Measurements from ENCODE around the gene LTBR.

Gene LTBR

DNA sequence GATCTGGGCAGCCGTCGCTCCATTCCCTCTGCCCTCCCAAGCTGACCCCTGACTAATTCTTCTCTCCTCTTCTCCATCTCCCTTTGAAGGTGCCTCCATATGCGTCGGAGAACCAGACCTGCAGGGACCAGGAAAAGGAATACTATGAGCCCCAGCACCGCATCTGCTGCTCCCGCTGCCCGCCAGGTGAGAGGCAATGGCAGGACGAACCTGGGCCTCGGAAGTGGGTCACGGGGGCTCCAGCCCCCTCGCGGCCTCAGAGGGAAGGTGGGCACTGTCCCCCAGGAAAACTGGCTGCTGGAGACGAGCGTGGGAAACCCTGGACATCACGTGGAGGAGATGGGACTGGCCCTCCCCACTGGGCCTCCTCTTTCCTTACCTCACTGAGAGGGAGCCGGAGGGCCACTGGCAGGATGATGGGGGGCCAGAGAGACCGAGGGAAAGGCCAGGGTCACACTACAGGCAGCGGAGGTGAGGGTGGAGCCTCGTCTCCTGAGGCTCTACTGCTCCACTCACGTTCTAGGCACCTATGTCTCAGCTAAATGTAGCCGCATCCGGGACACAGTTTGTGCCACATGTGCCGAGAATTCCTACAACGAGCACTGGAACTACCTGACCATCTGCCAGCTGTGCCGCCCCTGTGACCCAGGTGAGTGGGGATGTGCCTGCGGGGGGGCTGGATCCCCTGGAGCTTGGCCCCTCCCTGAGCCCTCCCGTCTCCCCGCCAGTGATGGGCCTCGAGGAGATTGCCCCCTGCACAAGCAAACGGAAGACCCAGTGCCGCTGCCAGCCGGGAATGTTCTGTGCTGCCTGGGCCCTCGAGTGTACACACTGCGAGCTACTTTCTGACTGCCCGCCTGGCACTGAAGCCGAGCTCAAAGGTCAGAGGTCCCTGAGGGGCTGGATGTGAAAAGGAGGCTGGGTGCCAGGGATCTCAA, 806 bp downstream of the LTBR start:
- DNase-seq, result no peak

DNA sequence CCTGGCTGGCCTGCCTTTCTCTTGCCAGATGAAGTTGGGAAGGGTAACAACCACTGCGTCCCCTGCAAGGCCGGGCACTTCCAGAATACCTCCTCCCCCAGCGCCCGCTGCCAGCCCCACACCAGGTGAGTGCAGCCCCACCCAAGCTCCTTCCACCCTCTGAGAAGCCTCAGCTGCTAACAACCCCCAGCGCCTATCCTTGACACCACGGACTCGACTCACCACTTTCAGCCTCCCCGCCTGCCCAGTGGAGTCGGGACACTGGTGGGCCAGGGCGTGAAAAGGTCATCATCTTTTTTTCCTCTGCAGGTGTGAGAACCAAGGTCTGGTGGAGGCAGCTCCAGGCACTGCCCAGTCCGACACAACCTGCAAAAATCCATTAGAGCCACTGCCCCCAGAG, 2.1 kb downstream of the LTBR start:
- DNase-seq, result no peak

DNA sequence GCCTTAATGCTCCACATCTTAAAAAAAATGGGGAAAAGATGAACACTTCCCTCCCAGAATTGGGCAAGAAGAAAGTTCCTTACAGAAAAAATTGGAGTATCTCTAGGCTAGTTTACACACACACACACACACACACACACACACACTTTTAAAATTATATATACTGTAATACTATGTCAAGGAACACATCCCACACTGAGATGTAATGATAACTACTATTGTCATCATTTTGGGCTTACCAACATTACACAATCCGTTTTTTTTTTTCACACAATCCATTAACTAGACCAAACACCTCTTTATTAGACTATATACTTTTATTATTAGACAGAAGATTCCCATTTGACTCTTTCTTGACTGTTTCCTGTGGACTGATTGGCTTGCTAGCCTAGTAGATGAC, 2.5 kb downstream of the LTBR start:
- DNase-seq, result peak; percentile 84 to 88

DNA sequence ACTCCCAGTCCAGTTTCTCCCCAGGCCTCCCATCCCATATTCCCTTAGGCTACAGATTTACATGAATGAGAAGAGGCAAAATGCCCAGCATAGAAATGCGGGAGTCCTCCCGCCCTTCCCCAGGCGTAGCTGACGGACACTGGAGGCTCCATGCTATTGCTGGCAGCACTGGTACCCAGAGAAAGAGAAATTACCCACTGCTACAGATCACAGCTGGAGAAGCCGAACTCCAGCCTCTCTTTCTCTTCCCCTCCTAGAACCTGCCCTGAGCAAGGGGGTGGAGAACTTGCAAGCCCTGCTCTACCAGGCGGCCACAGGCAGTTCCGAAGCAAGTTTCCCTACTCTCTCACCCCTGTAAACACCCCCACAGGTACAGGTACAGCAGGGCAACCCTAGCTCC, 3.6 kb downstream of the LTBR start:
- no peak for DNase-seq

DNA sequence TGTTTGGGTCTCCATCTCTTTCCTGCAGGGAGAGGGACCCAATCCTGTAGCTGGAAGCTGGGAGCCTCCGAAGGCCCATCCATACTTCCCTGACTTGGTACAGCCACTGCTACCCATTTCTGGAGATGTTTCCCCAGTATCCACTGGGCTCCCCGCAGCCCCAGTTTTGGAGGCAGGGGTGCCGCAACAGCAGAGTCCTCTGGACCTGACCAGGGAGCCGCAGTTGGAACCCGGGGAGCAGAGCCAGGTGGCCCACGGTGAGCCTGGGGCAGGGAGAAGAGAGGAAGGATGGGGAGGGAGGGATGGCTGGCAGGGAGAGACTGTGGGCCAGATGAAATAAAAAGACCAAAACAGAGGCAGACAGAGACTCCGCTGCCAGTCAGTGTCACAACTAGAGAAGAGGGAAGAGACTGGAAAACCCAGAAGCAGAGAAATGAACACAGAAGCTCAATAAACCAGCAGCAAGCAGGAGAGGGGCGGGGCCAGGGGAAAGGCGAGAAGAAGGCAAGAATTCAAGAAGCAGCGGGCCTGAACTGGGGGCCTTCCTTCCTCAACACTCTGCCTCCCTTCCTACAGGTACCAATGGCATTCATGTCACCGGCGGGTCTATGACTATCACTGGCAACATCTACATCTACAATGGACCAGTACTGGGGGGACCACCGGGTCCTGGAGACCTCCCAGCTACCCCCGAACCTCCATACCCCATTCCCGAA, 6.3 kb downstream of the LTBR start:
- DNase-seq, result peak in 1 of 2 donors; percentile 27

DNA sequence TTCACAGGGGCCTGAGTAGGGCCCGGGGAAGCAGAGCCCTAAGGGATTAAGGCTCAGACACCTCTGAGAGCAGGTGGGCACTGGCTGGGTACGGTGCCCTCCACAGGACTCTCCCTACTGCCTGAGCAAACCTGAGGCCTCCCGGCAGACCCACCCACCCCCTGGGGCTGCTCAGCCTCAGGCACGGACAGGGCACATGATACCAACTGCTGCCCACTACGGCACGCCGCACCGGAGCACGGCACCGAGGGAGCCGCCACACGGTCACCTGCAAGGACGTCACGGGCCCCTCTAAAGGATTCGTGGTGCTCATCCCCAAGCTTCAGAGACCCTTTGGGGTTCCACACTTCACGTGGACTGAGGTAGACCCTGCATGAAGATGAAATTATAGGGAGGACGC, 7.1 kb downstream of the LTBR start:
- DNase-seq, result no peak

DNA sequence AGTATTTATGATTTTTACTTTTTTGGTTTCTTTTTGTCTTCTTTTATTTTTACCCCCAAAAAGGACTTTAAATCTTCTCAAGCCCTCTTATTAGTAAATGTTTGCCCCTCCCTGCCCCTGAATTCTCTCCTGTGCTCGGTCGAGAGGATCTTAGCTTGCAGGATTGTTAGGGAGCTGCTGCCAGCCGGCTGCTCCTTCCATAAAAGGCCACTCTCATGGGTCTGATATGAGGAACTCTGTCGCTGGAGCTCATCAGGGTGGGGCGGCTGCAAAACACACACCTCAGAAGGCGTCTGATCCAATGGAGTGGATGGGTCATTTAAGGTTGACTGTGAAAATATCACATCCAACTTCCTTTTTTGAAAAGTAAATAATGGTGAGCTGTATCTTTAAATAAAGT, 8.5 kb downstream of the LTBR start:
- peak; percentile 22 to 32 for DNase-seq

DNA sequence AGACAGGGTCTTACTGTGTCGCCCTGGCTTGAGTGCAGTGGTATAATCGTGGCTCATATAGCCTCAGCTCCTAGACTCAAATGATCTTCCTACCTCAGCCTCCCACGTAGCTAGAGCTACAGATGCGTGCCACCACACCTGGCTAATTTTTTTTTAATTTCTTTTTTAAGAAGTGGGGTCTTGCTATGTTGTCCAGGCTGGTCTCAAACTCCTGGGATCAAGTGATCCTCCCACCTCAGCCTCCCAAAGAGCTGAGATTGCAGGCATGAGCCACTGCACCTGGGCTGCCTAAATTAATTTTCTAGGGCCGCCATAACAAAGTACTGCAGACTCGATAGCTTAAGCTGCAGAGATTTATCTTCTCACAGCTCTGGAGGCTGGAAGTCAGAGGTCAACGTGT, 9.1 kb downstream of the LTBR start:
- no peak for DNase-seq

DNA sequence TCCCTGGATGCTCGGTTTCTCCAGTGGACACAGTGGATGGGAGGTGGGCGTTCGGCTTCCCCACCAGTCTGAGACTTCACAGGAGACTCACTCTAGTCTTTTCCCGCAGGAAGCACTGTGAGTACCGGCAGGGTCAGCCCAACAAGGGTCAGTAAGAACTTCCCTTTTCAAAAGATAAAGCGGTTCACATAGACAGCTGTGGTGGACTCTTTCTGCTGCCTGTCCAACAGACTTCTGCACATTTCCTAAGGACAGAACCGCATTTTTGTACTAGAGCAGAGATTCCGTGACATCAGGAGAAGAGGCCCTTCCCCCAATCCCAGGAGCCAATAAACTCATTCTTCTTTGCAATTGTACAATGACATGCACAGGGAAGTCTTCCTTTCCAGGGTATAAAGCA, 10.4 kb downstream of the LTBR start:
- peak in 1 of 2 donors; percentile 10 for DNase-seq

DNA sequence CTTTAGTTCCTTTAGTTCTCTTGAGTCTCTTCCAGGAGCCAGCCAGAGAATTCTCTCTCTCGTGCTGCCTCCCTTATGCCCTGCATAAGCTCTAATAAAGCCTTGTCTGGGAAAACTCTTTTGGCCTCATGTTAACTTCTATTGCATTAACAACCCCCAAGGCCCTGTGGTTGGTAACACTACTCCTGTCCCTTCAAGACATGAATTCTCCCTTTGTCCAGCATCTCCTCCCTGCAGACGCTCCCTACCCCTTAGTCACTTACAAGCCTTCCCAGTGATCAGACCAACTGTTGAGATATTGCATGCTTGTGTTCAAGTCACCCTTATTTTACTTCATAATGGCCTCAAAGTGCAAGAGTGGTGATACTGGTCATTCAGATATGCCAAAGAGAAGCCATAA, 12.1 kb downstream of the LTBR start:
- DNase-seq, result no peak

DNA sequence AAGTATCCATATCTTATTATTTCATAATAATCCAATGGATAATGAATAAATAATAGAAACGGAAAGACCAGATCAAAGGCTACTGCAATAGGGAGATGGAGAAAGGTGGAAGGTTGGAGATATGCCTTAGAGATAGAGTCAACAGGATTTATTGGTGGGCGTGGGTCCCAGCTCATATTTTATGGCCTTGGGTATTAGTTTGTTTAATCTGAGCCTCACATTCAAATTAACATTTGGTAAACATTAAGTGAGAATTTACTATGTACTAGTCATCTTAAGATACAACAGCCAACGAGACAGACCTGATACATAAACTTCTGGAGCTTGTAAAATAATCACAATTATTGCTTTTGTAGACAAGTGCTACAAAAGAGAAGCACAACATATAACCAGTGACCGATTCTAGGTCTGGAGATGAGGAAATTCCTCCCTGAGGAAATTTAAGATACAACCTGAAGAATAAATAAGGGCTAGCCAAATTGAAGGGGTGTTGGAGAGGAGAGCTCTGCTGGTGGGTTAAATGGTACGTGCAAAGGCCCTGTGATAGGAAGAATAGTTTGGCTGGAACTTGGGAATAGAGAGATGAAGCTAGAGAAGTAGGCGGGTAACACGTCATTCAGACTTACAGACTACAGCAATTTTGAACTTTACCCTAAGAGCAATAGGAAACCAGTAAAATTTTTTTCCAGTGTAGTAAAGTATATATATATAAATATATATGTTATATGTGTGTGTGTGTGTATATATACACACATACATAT, 16.1 kb downstream of the LTBR start:
- no peak for DNase-seq

DNA sequence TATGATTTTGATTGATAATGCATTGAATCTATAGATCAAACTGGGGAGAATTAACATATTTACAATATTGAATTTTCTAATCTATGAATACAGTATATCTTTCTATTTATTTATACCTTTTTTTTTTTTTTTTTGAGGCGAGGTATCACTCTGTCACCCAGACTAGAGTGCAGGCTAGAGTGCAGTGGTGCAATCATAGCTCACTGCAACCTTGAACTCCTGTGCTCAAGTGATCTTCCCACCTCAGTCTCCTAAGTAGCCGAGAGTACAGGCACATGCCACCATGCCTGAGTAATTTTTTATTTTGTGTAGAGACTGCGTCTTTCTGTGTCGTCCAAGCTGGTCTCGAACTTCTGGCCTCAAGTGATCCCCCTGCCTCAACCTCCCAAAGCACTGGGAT, 20.4 kb downstream of the LTBR start:
- DNase-seq, result no peak

DNA sequence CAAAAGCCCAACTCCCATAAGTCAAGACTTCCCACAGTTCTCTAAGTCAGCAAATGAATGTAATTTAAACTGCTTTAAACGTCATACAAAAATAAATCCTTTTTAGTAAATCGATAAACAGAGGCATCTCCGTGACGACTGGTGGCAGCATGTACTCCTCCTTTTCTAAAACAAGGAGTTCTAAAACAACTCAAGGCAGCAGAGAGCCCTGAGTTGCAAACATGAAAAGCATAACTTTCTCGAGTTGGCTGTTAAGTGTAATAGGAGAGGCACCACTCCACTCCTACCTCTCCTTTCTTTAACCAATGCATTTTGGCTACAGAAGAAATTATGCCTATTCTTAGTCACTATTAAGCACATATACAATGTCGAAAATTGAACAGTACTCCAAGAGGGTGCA, 22.0 kb downstream of the LTBR start:
- DNase-seq, result no peak

DNA sequence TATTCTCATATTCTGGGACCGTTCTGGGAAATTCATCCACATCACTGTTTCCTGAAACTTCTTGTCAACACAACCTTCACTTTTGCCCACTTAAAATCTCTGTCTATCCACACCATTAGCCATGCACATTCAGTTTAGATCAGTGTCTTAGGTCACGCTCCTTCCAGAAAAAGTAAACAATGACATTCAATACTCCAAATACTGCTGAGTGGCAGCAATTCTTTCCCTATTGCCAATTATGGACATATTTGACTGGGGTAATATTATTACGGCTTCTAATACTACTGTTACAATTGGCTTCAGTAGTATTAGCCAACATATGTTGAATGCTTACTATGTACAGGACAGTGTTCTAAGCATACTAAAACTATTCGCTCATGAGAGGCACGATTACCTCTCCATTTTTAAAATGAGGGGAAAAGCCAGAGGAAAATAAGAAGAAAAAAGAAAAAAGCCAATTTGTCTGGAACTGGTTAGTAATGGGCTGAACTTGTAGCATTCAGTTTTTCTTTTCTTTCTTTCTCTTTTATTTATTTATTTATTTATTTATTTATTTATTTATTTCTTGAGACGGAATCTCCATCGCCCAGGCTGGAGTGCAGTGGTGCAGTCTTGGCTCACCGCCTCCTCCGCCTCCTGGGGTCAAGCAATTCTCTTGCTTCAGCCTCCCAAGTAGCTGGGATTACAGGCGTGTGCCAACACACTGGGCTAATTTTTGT, 23.4 kb downstream of the LTBR start:
- no peak for DNase-seq

DNA sequence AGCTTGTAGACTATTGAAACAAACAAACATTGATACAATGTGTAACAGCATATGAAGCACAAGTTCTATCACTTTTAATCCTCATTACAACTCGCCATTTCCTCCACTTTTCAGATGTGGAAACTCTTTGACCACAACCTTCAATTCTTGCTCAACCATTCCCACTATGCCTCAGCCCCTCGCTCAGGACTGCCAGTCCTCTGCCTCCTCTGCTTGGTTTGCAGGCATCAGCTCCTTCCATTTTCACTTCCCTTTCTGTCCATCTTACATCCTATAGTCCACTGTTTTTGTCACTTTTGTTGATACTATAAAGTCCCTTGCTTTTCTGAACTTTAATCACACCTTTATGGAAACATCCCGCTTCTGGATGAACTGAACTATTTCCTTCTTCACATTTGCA, 32.6 kb downstream of the LTBR start:
- peak; percentile 67 to 77 for DNase-seq

DNA sequence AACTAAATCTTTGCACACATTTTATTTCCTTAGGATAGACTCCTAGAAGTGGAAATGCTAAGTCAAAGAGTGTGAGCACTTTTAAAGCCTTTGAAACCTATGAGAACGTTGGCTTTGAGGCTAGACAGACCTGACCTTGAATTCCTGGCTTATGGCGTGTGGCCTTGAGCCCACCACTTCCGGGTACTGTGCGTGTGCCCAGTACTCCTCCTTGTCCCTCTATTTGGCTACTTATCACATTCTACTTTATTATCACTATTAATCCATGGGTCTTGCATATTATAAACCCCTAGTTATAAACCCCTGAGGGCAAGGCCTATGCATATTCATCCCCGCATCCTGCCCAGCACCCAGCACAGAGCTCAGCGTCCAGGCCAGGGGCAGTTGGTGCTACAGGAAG, 34.8 kb downstream of the LTBR start:
- no peak for DNase-seq

DNA sequence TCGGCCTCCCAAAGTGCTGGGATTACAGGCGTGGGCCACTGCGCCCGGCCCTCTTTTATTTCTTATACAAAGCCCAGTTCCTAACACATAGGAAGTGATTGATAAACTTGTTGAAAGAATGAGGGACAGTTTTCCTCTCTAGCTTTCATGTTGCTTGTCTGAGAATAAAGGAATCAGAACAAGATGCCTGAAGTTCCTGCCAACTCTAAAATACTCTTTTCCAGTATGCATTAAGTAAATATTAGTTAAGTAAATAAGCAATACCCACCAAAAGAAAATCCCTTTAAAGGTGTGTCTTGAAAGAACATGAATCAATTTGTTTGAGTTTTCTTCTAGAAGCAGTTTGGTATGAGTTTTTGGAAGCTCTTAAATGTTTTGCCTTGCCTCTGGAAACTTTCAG, 36.4 kb downstream of the LTBR start:
- no peak for DNase-seq

DNA sequence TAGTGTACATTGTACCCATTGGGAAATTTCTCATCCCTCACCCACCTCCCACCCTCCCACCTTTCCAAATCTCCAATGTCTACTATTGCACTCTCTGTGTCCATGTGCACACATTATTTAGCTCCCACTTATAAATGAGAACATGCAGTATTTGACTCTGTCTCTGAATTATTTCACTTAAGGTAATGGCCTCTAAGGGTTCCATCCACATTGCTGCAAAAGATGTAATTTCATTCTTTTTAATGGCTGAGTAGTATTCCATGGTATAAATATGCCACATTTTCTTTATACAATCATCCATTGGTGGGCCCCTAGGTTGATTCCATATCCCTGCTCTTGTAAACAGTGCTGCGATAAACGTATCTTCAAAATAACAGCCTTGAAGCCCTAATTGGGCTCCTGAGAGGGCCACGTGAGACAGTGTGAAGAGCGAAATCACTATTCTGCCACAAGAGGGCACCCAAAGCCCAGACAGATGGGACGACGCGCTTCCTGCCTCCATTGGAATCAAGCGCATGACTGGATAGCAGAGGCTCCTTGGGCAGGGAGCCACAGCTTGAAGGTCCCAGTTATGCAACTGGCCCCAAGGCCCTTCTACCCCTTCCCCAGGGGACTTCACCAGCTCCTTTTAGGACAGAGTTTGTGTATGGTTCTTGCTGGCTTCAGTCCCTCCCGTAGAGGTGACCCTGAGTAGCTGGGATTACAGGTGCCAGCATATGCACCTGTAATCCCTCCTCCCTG, 39.5 kb downstream of the LTBR start:
- peak; percentile 88 to 96 for DNase-seq

DNA sequence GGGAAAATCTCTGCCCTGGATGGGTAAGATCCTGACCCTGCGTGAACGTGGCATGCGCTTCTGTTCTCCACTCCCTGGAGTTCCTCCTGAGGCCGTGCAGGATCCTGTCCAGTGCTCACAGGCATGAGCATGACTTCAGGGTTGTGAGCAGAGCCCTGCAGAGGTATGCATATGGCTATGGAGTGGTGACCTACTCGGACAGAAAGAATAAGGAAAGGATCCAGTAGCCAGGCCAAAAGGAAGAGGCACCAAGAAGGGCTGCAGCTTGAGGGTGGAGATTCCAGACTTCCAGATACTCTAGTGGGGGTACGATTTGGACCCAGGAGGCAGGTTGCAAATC, 40.0 kb downstream of the LTBR start:
- DNase-seq, result no peak

DNA sequence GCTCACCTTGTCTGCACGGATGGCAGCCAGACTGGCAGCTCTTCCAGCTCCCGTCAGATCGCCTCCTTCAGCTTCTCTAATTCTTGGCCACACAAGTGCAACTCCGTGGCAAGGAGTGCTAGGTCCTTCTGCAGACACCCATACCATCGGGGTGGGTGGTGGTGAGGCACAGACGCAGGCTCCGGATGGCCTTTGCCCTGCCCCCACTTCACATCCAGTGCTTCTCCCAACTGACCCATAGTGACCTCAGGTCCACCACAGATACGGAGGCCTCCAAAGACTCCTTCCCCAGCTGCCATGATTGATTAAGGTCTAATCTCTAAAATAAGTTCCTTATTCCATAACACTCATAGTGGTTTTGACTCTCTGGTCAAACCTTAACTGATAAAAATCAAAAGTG, 40.9 kb downstream of the LTBR start:
- no peak for DNase-seq

DNA sequence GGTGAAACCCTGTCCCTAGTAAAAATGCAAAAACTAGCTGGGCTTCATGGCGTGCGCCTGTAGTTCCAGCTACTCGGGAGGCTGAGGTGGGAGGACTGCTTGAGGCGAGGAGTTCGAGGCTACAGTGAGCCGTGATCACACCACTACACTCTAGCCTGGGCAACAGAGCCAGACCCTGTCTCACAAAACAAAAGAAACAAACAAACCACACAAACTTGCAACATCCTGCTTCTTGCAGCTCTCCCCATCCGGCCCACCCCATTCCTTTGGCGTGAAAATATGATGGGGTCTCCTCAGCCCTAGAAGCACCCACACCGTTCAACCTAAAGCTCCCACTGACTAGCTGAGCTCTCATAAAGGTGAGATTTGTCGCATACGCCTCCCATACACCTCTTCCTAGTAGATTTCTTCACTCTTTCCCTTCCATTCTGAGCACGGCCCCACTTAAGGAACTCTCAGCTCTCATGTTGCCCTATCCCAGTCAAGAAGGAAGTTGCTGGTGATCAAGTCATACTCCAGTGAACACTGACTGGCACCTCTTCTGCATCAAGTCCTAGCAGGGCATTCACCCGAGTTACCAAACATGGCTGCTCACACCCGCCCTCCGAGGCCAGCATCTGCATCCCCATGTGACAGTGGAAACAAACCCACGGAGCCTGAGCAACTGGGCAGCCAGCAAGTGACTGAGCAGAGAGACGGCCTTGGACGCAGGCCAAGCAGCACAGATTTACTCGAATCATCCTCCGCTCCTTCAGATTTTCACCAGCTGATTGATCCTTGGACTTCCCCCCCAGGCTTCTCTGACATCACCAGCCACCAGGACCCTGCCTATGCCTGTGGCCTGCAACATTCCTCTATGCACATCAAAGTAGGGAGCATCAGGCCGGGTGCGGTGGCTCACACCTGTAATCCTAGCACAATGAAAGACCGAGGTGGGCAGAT, 41.9 kb downstream of the LTBR start:
- DNase-seq, result peak; percentile 47 to 77

Data from inflammatory macrophage treated with lipopolysaccharide for 1 hour (primary cell).